ENCODE results near the gene FAM72B. TPM values are rescaled to one million over a fixed set of nuclear protein-coding genes. Genes with fewer than 3 reads are reported as not detected.
"Not testable (repeated sequence)": the region's sequence is repeated elsewhere in the genome, so short reads cannot be mapped to it uniquely, and the experiment has no call there.

FAM72B gene
- total and polyA plus RNA-seq, 2 experiments from 2014 or later: 16.0 to 22.8 TPM

DNA sequence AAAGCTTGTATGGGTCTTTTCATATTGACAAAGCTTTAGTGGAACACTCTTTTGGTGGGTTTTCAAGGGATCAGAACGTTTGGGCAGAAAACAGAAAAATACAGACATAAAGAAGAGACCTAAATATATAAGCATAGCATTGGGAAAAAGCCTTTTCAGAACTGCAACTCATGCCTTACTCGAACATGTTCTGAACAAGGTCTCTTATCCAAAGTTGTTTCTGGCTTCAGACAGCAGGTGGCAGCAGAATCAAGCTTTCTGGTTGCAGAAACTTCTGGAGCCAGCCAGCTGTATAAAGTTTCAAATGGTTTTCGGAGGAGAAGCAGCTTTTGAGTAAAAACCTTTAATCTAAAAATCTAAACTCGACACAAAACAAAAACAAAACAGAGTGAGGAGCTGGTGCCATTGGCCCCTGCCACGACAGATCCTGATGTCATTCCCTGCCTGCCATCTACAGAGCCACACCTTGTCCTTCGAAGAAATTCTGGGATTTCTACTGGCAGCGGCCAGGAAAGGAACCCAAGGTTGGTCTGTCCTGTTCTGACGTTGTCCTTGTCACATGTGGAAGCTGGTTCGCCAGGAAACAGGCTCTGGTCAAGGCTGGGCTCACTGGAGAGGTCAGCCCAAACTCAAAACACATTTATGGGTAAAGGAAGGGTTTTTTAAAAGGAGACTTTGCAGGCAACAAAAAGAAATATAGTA lies 35.5 kb downstream of the FAM72B start:
- not testable (repeated sequence) for H3K4me1 ChIP-seq (ENCODE audit: insufficient read depth); H3K27ac Mint-ChIP-seq; H3K4me1 Mint-ChIP-seq; H4K20me1 ChIP-seq (replicated peaks; ENCODE audit: insufficient read depth); H3K4me2 ChIP-seq; H3K36me3 ChIP-seq (ENCODE audit: insufficient read depth); H3K79me2 ChIP-seq (replicated peaks; ENCODE audit: insufficient read depth); H3F3A ChIP-seq (replicated peaks; ENCODE audit: low read depth); H3K27me3 ChIP-seq (ENCODE audit: insufficient read depth); H3K27me3 Mint-ChIP-seq (ENCODE audit: insufficient read depth, low read depth, poor library complexity); DNase-seq (ENCODE audit: low spot score); H3K4me3 ChIP-seq; H2AFZ ChIP-seq; H3K27ac ChIP-seq (ENCODE audit: low read depth); H3K9me3 Mint-ChIP-seq; H3K36me3 Mint-ChIP-seq (ENCODE audit: low read depth); H3K9me2 ChIP-seq (ENCODE audit: insufficient read depth); H3K4me3 Mint-ChIP-seq
- peak; percentile 70 for ATAC-seq

GRCh38 chr1:121140393-121140792 lies 43.7 kb downstream of the FAM72B start:
- H3K9me3 Mint-ChIP-seq; H4K20me1 ChIP-seq (replicated peaks; ENCODE audit: insufficient read depth); H3K4me1 Mint-ChIP-seq; H3K27ac ChIP-seq (ENCODE audit: low read depth); H3K4me3 ChIP-seq; H3K36me3 Mint-ChIP-seq (ENCODE audit: low read depth); H3K27me3 Mint-ChIP-seq (ENCODE audit: insufficient read depth, low read depth, poor library complexity); H3K27me3 ChIP-seq (ENCODE audit: insufficient read depth); H2AFZ ChIP-seq; H3K27ac Mint-ChIP-seq; H3K4me1 ChIP-seq (ENCODE audit: insufficient read depth); H3K36me3 ChIP-seq (ENCODE audit: insufficient read depth); DNase-seq (ENCODE audit: low spot score); H3F3A ChIP-seq (replicated peaks; ENCODE audit: low read depth); H3K4me3 Mint-ChIP-seq; ATAC-seq; H3K79me2 ChIP-seq (replicated peaks; ENCODE audit: insufficient read depth); H3K4me2 ChIP-seq; H3K9me2 ChIP-seq (ENCODE audit: insufficient read depth): not testable (repeated sequence)

DNA sequence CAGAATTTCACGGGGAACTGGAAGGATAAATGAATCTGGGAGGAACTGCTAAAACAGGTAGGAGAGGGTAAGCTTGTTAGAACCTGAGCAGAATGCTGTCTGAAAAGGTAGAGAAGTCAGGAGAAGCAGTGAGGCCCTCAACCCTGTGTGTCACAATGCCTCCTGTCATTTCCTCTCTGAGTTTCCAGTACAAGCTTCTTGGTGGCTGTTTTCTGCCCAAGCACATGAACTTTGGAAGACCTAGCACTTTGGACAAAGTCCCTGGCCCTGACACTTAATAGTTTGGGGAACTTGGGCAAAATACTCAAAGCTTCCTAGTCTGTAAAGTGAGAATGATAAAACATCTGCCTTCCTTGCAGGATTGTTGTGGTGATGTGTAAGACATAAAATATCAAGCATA lies 52.6 kb downstream of the FAM72B start:
- H3K27ac Mint-ChIP-seq; H3K4me2 ChIP-seq; H3K9me2 ChIP-seq (ENCODE audit: insufficient read depth); H3K27ac ChIP-seq (ENCODE audit: low read depth); H3K36me3 ChIP-seq (ENCODE audit: insufficient read depth); H3K4me3 ChIP-seq; H3K27me3 Mint-ChIP-seq (ENCODE audit: insufficient read depth, low read depth, poor library complexity); DNase-seq (ENCODE audit: low spot score); H3K27me3 ChIP-seq (ENCODE audit: insufficient read depth); H3K36me3 Mint-ChIP-seq (ENCODE audit: low read depth); H3K4me1 Mint-ChIP-seq; H3K4me1 ChIP-seq (ENCODE audit: insufficient read depth); H3K9me3 Mint-ChIP-seq; H4K20me1 ChIP-seq (replicated peaks; ENCODE audit: insufficient read depth); H3F3A ChIP-seq (replicated peaks; ENCODE audit: low read depth); H3K4me3 Mint-ChIP-seq; H3K79me2 ChIP-seq (replicated peaks; ENCODE audit: insufficient read depth); ATAC-seq; H2AFZ ChIP-seq: not testable (repeated sequence)

- H3F3A ChIP-seq (replicated peaks; ENCODE audit: low read depth); H3K36me3 Mint-ChIP-seq (ENCODE audit: low read depth); H3K27me3 Mint-ChIP-seq (ENCODE audit: insufficient read depth, low read depth, poor library complexity); H3K27ac Mint-ChIP-seq; H4K20me1 ChIP-seq (replicated peaks; ENCODE audit: insufficient read depth); H3K4me1 Mint-ChIP-seq; H3K79me2 ChIP-seq (replicated peaks; ENCODE audit: insufficient read depth); H3K27me3 ChIP-seq (ENCODE audit: insufficient read depth); H3K4me1 ChIP-seq (ENCODE audit: insufficient read depth); H3K27ac ChIP-seq (ENCODE audit: low read depth); DNase-seq (ENCODE audit: low spot score); H3K9me2 ChIP-seq (ENCODE audit: insufficient read depth); H3K9me3 Mint-ChIP-seq; H2AFZ ChIP-seq; H3K36me3 ChIP-seq (ENCODE audit: insufficient read depth): not testable (repeated sequence)
- H3K4me3 Mint-ChIP-seq: peak overlapping the region; percentile 80; the same call in 2 of the 3 replicates
- ATAC-seq: peak; percentile 44; the same call in 2 of the 3 replicates
- peak overlapping the region; percentile 68; the same call in 1 of the 2 replicates for H3K4me2 ChIP-seq
- peak overlapping the region; percentile 53; the same call in 1 of the 2 replicates for H3K4me3 ChIP-seq
Observed at GRCh38 chr1:121118480-121118824, 65.7 kb downstream of the FAM72B start.

Other genes starting within 250 kb of the FAM72B start
- gene SRGAP2C, start 635 bp upstream of the FAM72B start, total RNA-seq (2014; rRNA removed; shearing (Covaris generic)): 16.0 and 20.4 TPM in 2 replicates
- 12.4 and 18.0 TPM in 2 replicates for gene SRGAP2C, start 635 bp upstream of the FAM72B start, polyA plus RNA-seq (2016; fragmentation: Nextera tagmentation; extraction: Ambion mirVana)

Measured in GM23338 (cell line).